Right cardiac atrium (tissue), 5 donors: ENCODE data around the gene RUSC2. TPM values are rescaled to one million over a fixed set of nuclear protein-coding genes. Genes with fewer than 3 reads are reported as not detected.
"Not testable (repeated sequence)": the region's sequence is repeated elsewhere in the genome, so short reads cannot be mapped to it uniquely, and the experiment has no call there.

ENCODE experiments used
- ATAC-seq, 2 donors: fragments of 200-7000 bp; cut with Tn5 transposase; one replicate each; pipeline versions ENCODE4 v1.8.0 to v1.9.1; 2020; ENCODE audit warnings: moderate library complexity in 2 of 2, mild to moderate bottlenecking in 1 of 2
- DNase-seq, 3 donors: peaks; one replicate each; pipeline ENCODE4 v3.0.0-alpha.2; 2020
- H3K27ac ChIP-seq: one replicate; pipeline ENCODE4 v1.5.1; 2013; ENCODE audit warnings: mild to moderate bottlenecking, low read length, control low read depth, moderate library complexity
- H3K27me3 ChIP-seq: one replicate; pipeline ENCODE4 v1.6.1; 2013; ENCODE audit not compliant: control insufficient read depth, insufficient read depth
- H3K4me1 ChIP-seq: one replicate; pipeline ENCODE4 v1.6.1; 2013; ENCODE audit warnings: low read length; ENCODE audit not compliant: control insufficient read depth, insufficient read depth
- H3K4me3 ChIP-seq: one replicate; pipeline ENCODE4 v1.5.1; 2013; ENCODE audit warnings: low read length, control low read depth
- H3K9me3 ChIP-seq: one replicate; pipeline ENCODE4 v1.6.1; 2013; ENCODE audit warnings: low read length; ENCODE audit not compliant: control insufficient read depth
- WGBS: extraction: QIAGEN DNeasy Blood & Tissue Kit; methylation state at CpG from one replicate; pipeline ENCODE4 v1.1.7; 2013; 5-methylcytosine and 5-hydroxymethylcytosine counted together
- intact Hi-C, 4 donors: fragments of 100-400 bp; cut with DNase I; formaldehyde crosslinking; loops; one replicate each; pipeline versions ENCODE4 v1.11.0 to v1.14.0; 2022 to 2023
- polyA plus RNA-seq: library from polyadenylated mRNA; stranded (reverse); fragments of 200-250 nt; gene quantifications from one replicate; pipeline ENCODE4 v1.2.3, GENCODE V29; 2013
- total RNA-seq, 4 donors: library from RNA; stranded (reverse); fragmentation: NEBNext Ultra II Directional; extraction: Animal tissue kit (Norgen Biotek cat#: 25700); gene quantifications; one replicate each; pipeline ENCODE4 v1.2.1, GENCODE V29; 2021
- donor health status: healthy with polysubstance abuse.
- donor health status: DM: no; HTN: yes; CAD: no.
- donor health status: DM: no; HTN: no; CAD: no.
- donor health status: DM: no; HTN: yes; CAD: no; lungs with severe emphysema.
- donor health status: DM: yes; HTN: yes; CAD: no.

The RUSC2 gene
- total and polyA plus RNA-seq, 5 donors = 23.6 to 41.4 (median 33.7) TPM

- H3K27me3 ChIP-seq, intact Hi-C loops, H3K27ac ChIP-seq, H3K4me3 ChIP-seq, H3K9me3 ChIP-seq, DNase-seq, ATAC-seq: not testable (repeated sequence)
- H3K4me1 ChIP-seq = peaks cover 34% of the 10 kb centered on the region
These were observed 33.6 kb downstream of the RUSC2 start for GRCh38 chr9:35523556-35523955.

- Histone ChIP-seq H3K27ac (peak overlapping the region; percentile 55), H3K4me3 (no peak overlapping the region), H3K4me1 (peaks cover 19% of the 10 kb centered on the region), H3K27me3 (no peaks in the 10 kb centered on the region), H3K9me3 (no peaks in the 10 kb centered on the region)
- DNase-seq = no peak
- intact Hi-C loops = no loop called here
- peak; percentile 67 to 74 for ATAC-seq
- WGBS = 14% methylated on average over 1 of the region's 1 CpG
These were observed 36.3 kb downstream of the RUSC2 start for GRCh38 chr9:35526087-35526801.

- ATAC-seq = no peak
- no peak overlapping the region for H3K27ac ChIP-seq
- intact Hi-C loops = no loop called here
These were observed 39.4 kb downstream of the RUSC2 start for GRCh38 chr9:35529161-35529823.

GRCh38 chr9:35533398-35533797, 43.5 kb downstream of the RUSC2 start:
- no peak for ATAC-seq
- H3K27ac ChIP-seq = no peak overlapping the region
- peaks cover 16% of the 10 kb centered on the region for H3K4me1 ChIP-seq

More at GRCh38 chr9:35529161-35529823, 39.4 kb downstream of the RUSC2 start:
- H3K4me3 ChIP-seq = no peak overlapping the region
- H3K9me3 ChIP-seq = no peaks in the 10 kb centered on the region
- peaks cover 8% of the 10 kb centered on the region for H3K4me1 ChIP-seq
- DNase-seq = no peak
- WGBS = 83% methylated on average over 3 of the region's 3 CpGs
- no peaks in the 10 kb centered on the region for H3K27me3 ChIP-seq

GRCh38 chr9:35534921-35535320, 45.0 kb downstream of the RUSC2 start:
- H3K27me3 ChIP-seq, H3K9me3 ChIP-seq, H3K27ac ChIP-seq, ATAC-seq, DNase-seq, H3K4me3 ChIP-seq, intact Hi-C loops: not testable (repeated sequence)
- peaks cover 18% of the 10 kb centered on the region for H3K4me1 ChIP-seq
- 91% methylated on average over 3 of the region's 3 CpGs for WGBS

More at GRCh38 chr9:35533398-35533797, 43.5 kb downstream of the RUSC2 start:
- intact Hi-C loops = no loop called here
- no peaks in the 10 kb centered on the region for H3K27me3 ChIP-seq
- no peak overlapping the region for H3K4me3 ChIP-seq
- no peaks in the 10 kb centered on the region for H3K9me3 ChIP-seq
- no peak for DNase-seq

GRCh38 chr9:35537913-35538312, 48.0 kb downstream of the RUSC2 start:
- Histone ChIP-seq H3K27me3 (no peaks in the 10 kb centered on the region), H3K9me3 (no peaks in the 10 kb centered on the region), H3K4me3 (no peak overlapping the region), H3K27ac (peak overlapping the region; percentile 95), H3K4me1 (peaks cover 23% of the 10 kb centered on the region)
- DNase-seq (peak; percentile 68 to 85 (median 74)), ATAC-seq (peak; percentile 86 to 87)
- 40% methylated on average over 3 of the region's 3 CpGs for WGBS
- intact Hi-C loops = no loop called here

- peaks cover 23% of the 10 kb centered on the region for H3K4me1 ChIP-seq
- intact Hi-C loops = no loop called here
- H3K9me3 ChIP-seq = no peaks in the 10 kb centered on the region
- H3K27ac ChIP-seq = peak overlapping the region; percentile 95
- H3K4me3 ChIP-seq = peak overlapping the region; percentile 53
- H3K27me3 ChIP-seq = no peaks in the 10 kb centered on the region
- 17% methylated on average over 18 of the region's 18 CpGs for WGBS
- DNase-seq = peak; percentile 85 to 93 (median 91)
- peak; percentile 92 to 93 for ATAC-seq
These were observed 48.7 kb downstream of the RUSC2 start for GRCh38 chr9:35538361-35539234.

Other genes starting within 250 kb of the RUSC2 start
- 10 to 100 TPM; 25.0 to 35.3 (median 27.4) TPM for gene TESK1, start 115.2 kb downstream of the RUSC2 start, total RNA-seq
- gene TESK1, start 115.2 kb downstream of the RUSC2 start, polyA plus RNA-seq = 30.5 TPM
- under 1 TPM; 0.58 to 0.68 (median 0.60) TPM for gene CD72, start 128.3 kb downstream of the RUSC2 start, total RNA-seq
- gene CD72, start 128.3 kb downstream of the RUSC2 start, polyA plus RNA-seq = 0.66 TPM
- 1 to 10 TPM in 1 of 4 donors, under 1 TPM in 1, not detected in 2; 0.26 to 1.5 TPM for gene SIT1, start 160.8 kb downstream of the RUSC2 start, total RNA-seq
- 0.14 TPM for gene SIT1, start 160.8 kb downstream of the RUSC2 start, polyA plus RNA-seq
- gene RMRP, start 167.9 kb downstream of the RUSC2 start, total RNA-seq = over 10,000 TPM; 19,654 to 22,919 (median 21,195) TPM
- 218 TPM for gene RMRP, start 167.9 kb downstream of the RUSC2 start, polyA plus RNA-seq
- gene CCDC107, start 168.2 kb downstream of the RUSC2 start, total RNA-seq = 10 to 100 TPM; 54.7 to 61.6 (median 60.1) TPM
- gene CCDC107, start 168.2 kb downstream of the RUSC2 start, polyA plus RNA-seq = 75.0 TPM
- gene ARHGEF39, start 175.1 kb downstream of the RUSC2 start, total RNA-seq = under 1 TPM in 3 of 4 donors, not detected in 1; 0.29 to 0.50 (median 0.34) TPM
- 0.52 TPM for gene ARHGEF39, start 175.1 kb downstream of the RUSC2 start, polyA plus RNA-seq
- gene CA9, start 183.8 kb downstream of the RUSC2 start, total RNA-seq = 1 to 10 TPM in 3 of 4 donors, not detected in 1; 1.0 to 1.2 (median 1.1) TPM
- 1.4 TPM for gene CA9, start 183.8 kb downstream of the RUSC2 start, polyA plus RNA-seq
- 100 to 1,000 TPM; 573 to 840 (median 738) TPM for gene TPM2, start 199.8 kb downstream of the RUSC2 start, total RNA-seq
- gene TPM2, start 199.8 kb downstream of the RUSC2 start, polyA plus RNA-seq = 2,123 TPM
- 100 to 1,000 TPM; 263 to 375 (median 298) TPM for gene TLN1, start 242.1 kb downstream of the RUSC2 start, total RNA-seq
- gene TLN1, start 242.1 kb downstream of the RUSC2 start, polyA plus RNA-seq = 171 TPM
- gene CREB3, start 242.6 kb downstream of the RUSC2 start, total RNA-seq = 10 to 100 TPM; 24.5 to 35.4 (median 25.7) TPM
- 29.6 TPM for gene CREB3, start 242.6 kb downstream of the RUSC2 start, polyA plus RNA-seq